H1 (cell line): ENCODE measurements around the gene EPG5.

ENCODE experiments used
- CTCF ChIP-seq, 3 experiments: IDR thresholded peaks; 1 replicate in 2 of 3; 2 replicates in 1 of 3; pipeline versions ENCODE4 v1.5.1 to v1.6.1; 2011; ENCODE audit warnings: low read length in 3 of 3, mild to moderate bottlenecking in 3 of 3, inconsistent platforms in 2 of 3, low read depth in 1 of 3, moderate library complexity in 1 of 3; ENCODE audit not compliant: insufficient read depth in 1 of 3; ENCODE audit errors: control extremely low read depth in 1 of 3
- EZH2 ChIP-seq: fragments of 200-600 bp; sonication (generic); IDR thresholded peaks from 2 replicates; pipeline ENCODE4 v1.7.1; 2012; ENCODE audit warnings: low read depth, mild to moderate bottlenecking, moderate library complexity, low read length, inconsistent platforms; ENCODE audit not compliant: severe bottlenecking
- GABPA ChIP-seq: IDR thresholded peaks from 2 replicates; pipeline ENCODE4 v1.6.1; 2011; ENCODE audit warnings: mild to moderate bottlenecking, low read length, moderate library complexity, borderline replicate concordance; ENCODE audit not compliant: insufficient read depth
- PHF8 ChIP-seq: fragments of 200-600 bp; sonication (generic); conservative IDR thresholded peaks from 2 replicates; pipeline ENCODE4 v1.7.1; 2012; ENCODE audit warnings: low read depth, mild to moderate bottlenecking, inconsistent platforms, low read length, moderate library complexity
- RAD21 ChIP-seq, 2 experiments: IDR thresholded peaks in 1 of 2; conservative IDR thresholded peaks in 1 of 2; 2 replicates each; pipeline ENCODE4 v1.6.1; 2011; ENCODE audit warnings: low read depth in 2 of 2, low read length in 2 of 2, improper control_type of control experiment in 1 of 2, inconsistent platforms in 1 of 2, mild to moderate bottlenecking in 1 of 2, moderate library complexity in 1 of 2
- TF ChIP-seq, protein P1 (sequence below): IDR thresholded peaks from 2 replicates; pipeline ENCODE4 v1.6.1; 2011; ENCODE audit warnings: low read length, improper control_type of control experiment

- TF ChIP-seq RAD21 (IDR thresholded peaks at IDR 0.05 in 1 of 2, conservative IDR thresholded peaks at IDR 0.05 in 1 of 2; ENCODE audit: low read depth in 2 of 2, low read length in 2 of 2) (peak; percentile 90 to 91), GABPA (no peak), CTCF (IDR thresholded peaks at IDR 0.05; ENCODE audit: control extremely low read depth in 1 of 3, insufficient read depth in 1 of 3, low read depth in 1 of 3, low read length in 3 of 3) (peak; percentile 89), PHF8 (no peak), EZH2 (no peak)
- TF ChIP-seq, protein P1, sequence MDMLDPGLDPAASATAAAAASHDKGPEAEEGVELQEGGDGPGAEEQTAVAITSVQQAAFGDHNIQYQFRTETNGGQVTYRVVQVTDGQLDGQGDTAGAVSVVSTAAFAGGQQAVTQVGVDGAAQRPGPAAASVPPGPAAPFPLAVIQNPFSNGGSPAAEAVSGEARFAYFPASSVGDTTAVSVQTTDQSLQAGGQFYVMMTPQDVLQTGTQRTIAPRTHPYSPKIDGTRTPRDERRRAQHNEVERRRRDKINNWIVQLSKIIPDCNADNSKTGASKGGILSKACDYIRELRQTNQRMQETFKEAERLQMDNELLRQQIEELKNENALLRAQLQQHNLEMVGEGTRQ: no peak
Observed at GRCh38 chr18:45910405-45911023, 56.6 kb downstream of the EPG5 start.
